Nephron progenitor cell (in vitro differentiated cells): Measurements from ENCODE around the gene EPHB1.
"Not testable (repeated sequence)": the region's sequence is repeated elsewhere in the genome, so short reads cannot be mapped to it uniquely, and the experiment has no call there.

ENCODE experiments used
- DNase-seq: peaks from one replicate; pipeline ENCODE4 v3.0.0; 2021
- H3K27ac Mint-ChIP-seq: 2 replicates; pipeline ENCODE4 v1.8.0; 2021; ENCODE audit warnings: mild to moderate bottlenecking, moderate library complexity, mixed read lengths
- H3K27me3 Mint-ChIP-seq: 2 replicates; pipeline ENCODE4 v1.8.0; 2021; ENCODE audit warnings: mild to moderate bottlenecking, low read depth, mixed read lengths; ENCODE audit not compliant: poor library complexity
- H3K36me3 Mint-ChIP-seq: 2 replicates; pipeline ENCODE4 v1.8.0; 2021; ENCODE audit warnings: low read depth, mixed read lengths
- H3K4me1 Mint-ChIP-seq: 2 replicates; pipeline ENCODE4 v1.8.0; 2021; ENCODE audit warnings: mixed read lengths
- H3K4me3 Mint-ChIP-seq: 2 replicates; pipeline ENCODE4 v1.8.0; 2021; ENCODE audit warnings: mild to moderate bottlenecking, moderate library complexity, mixed read lengths
- H3K9me3 Mint-ChIP-seq: 2 replicates; pipeline ENCODE4 v1.8.0; 2021; ENCODE audit warnings: mild to moderate bottlenecking, moderate library complexity, mixed read lengths
- TF ChIP-seq, protein P1 (sequence below): fragments of 200-600 bp; sonication (generic); IDR thresholded peaks from 2 replicates; pipeline ENCODE4 v1.5.0; 2021; ENCODE audit warnings: antibody characterized with exemption

The EPHB1 gene

DNA sequence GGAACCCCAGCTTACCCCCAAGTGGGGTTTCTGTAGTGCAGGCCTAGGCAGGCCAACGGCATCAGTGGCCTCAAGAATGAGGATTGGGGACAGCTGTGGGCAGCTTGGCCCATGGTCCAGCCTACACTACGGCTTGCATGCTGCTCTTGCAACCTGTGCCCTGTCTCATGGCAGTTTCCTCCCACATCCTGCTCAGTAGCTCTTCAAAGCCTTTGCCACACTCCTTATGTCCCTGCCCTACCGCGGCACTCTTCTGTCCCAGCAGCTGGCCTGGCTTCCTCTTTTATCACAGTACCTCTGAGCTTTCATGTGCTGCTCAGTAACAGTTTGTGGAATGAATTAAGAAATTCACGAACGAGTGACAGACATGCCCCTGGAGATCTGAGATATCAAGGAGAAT lies 431.0 kb downstream of the EPHB1 start:
- Mint-ChIP-seq H3K27me3 (no peaks in the 10 kb centered on the region), H3K4me3 (no peak overlapping the region), H3K4me1 (peaks cover 18% of the 10 kb centered on the region), H3K27ac (no peak overlapping the region), H3K9me3 (no peaks in the 10 kb centered on the region), H3K36me3 (no peaks in the 10 kb centered on the region)
- DNase-seq, result no peak
- TF ChIP-seq, protein P1, sequence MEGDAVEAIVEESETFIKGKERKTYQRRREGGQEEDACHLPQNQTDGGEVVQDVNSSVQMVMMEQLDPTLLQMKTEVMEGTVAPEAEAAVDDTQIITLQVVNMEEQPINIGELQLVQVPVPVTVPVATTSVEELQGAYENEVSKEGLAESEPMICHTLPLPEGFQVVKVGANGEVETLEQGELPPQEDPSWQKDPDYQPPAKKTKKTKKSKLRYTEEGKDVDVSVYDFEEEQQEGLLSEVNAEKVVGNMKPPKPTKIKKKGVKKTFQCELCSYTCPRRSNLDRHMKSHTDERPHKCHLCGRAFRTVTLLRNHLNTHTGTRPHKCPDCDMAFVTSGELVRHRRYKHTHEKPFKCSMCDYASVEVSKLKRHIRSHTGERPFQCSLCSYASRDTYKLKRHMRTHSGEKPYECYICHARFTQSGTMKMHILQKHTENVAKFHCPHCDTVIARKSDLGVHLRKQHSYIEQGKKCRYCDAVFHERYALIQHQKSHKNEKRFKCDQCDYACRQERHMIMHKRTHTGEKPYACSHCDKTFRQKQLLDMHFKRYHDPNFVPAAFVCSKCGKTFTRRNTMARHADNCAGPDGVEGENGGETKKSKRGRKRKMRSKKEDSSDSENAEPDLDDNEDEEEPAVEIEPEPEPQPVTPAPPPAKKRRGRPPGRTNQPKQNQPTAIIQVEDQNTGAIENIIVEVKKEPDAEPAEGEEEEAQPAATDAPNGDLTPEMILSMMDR, result no peak

DNA sequence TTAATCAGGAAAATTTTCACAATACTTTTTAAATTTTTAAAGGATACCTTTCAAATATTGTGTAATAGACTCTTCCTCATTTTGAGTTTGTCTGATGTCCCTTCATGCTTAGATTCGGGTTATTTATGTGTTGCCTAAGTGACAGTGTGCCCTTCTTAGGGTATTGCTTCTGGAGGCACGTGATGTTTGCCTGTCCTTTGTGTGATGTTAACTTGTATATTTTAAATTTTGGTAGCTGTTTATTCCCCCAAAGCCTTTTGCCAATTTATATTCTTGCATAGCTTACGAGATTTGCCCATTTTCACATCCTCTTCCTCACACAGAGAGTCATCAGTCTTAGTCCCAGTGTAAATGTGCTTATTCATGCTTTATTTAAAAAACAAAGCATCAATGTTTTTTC lies 433.1 kb downstream of the EPHB1 start:
- no peak for DNase-seq
- peaks cover 18% of the 10 kb centered on the region for H3K4me1 Mint-ChIP-seq
- TF ChIP-seq, protein P1, result no peak
- H3K36me3 Mint-ChIP-seq, result peaks cover 6% of the 10 kb centered on the region
- H3K9me3 Mint-ChIP-seq, result peaks cover 9% of the 10 kb centered on the region
- H3K27ac Mint-ChIP-seq, result no peak overlapping the region
- H3K4me3 Mint-ChIP-seq, result no peak overlapping the region
- no peaks in the 10 kb centered on the region for H3K27me3 Mint-ChIP-seq

DNA sequence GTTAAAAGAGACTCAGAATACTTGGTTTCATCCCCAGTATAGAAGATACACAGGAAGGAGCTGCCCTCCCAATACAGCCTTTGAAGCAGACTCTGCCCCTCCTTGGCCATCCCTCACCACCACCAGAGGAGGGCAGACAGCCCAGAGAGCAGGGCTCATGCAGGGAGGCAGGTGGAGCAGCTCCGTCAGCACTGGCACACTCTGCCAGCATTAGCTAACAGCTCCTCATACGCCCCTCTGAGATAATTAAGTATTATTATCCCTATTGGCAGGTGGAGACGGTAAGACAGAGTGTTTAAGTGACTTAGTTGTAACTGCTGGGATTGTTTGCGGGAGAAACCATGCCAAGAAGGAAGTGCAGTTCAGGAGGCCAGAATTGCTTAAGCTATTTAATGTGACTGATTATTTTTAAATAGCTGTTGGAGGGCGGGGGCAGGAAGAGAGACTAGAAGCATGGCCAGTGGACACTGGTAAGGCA lies 434.0 kb downstream of the EPHB1 start:
- peaks cover 18% of the 10 kb centered on the region for H3K9me3 Mint-ChIP-seq
- no peak overlapping the region for H3K4me3 Mint-ChIP-seq
- H3K27ac Mint-ChIP-seq, result no peak overlapping the region
- peaks cover 15% of the 10 kb centered on the region for H3K36me3 Mint-ChIP-seq
- H3K4me1 Mint-ChIP-seq, result peaks cover 18% of the 10 kb centered on the region
- no peak for DNase-seq
- H3K27me3 Mint-ChIP-seq, result no peaks in the 10 kb centered on the region
- TF ChIP-seq, protein P1, result no peak

DNA sequence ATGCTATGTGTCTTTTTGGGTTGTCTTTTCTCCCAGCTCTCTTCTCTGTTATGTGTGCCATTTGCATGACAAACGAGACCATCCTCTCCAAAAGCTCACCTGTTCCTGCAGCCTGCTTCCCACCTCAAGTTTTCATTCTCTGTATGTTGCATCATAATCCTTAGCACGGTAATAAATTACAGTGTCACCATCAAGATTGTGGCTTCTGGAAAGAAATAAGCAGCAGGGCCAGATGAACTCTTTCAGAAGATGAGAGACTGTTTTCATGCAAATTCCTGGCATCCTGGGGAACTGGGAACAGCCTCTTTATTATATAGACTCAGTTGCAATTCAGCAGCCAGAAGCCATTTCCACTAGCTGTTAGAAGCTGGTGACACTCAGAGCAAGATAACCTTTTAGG lies 436.7 kb downstream of the EPHB1 start:
- peaks cover 22% of the 10 kb centered on the region for H3K9me3 Mint-ChIP-seq

DNA sequence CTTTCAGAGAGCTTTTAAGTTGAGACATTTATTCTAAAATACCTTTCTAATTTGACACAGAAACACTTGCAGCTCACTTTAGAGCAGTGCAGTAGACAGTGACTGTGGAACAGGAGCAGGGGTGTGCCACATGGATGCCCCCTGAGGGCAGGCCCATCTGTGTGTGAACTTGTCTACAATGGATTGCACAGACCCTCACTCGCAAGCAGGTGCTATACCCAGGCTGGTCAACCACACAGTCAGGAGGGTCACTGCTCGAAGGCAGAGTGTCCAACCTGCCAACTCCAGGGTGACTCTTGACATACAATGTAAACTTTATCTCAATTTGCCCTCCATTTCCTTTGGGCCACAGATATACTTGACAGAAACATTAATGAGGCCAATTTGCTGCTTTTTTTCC lies 437.2 kb downstream of the EPHB1 start:
- H3K27me3 Mint-ChIP-seq, result no peaks in the 10 kb centered on the region
- peaks cover 19% of the 10 kb centered on the region for H3K36me3 Mint-ChIP-seq
- no peak overlapping the region for H3K27ac Mint-ChIP-seq
- H3K4me1 Mint-ChIP-seq, result peaks cover 4% of the 10 kb centered on the region
- TF ChIP-seq, protein P1, result no peak
- no peak overlapping the region for H3K4me3 Mint-ChIP-seq
- H3K9me3 Mint-ChIP-seq, result peaks cover 22% of the 10 kb centered on the region
- DNase-seq, result no peak

More for the DNA sequence above, 436.7 kb downstream of the EPHB1 start:
- TF ChIP-seq, protein P1, result no peak
- no peak overlapping the region for H3K4me3 Mint-ChIP-seq
- no peak overlapping the region for H3K27ac Mint-ChIP-seq
- peaks cover 4% of the 10 kb centered on the region for H3K4me1 Mint-ChIP-seq
- DNase-seq, result no peak
- no peaks in the 10 kb centered on the region for H3K27me3 Mint-ChIP-seq
- H3K36me3 Mint-ChIP-seq, result peaks cover 19% of the 10 kb centered on the region

DNA sequence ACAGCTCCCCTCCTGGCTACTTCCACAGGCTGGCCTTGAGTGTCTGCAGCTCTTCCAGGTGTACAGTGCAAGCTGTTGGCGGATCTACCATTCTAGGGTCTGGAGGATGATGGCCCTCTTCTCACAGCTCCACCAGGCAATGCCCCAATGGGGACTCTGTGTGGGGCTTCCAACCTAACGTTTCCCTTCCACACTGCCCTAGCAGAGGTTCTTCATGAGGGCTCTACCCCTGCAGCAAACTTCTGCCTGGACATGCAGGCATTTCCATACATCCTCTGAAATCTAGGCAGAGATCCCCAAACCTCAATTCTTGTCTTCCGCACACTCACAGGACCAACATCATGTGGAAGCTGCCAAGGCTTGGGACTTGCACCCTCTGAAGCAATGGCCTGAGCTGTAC lies 438.4 kb downstream of the EPHB1 start:
- peaks cover 22% of the 10 kb centered on the region for H3K9me3 Mint-ChIP-seq
- not testable (repeated sequence) for H3K4me3 Mint-ChIP-seq, H3K4me1 Mint-ChIP-seq, H3K27ac Mint-ChIP-seq, DNase-seq, H3K27me3 Mint-ChIP-seq
- H3K36me3 Mint-ChIP-seq, result peaks cover 19% of the 10 kb centered on the region
